Immature natural killer cell (primary cell): ENCODE results near the gene BNIP3. TPM values are rescaled to one million over a fixed set of nuclear protein-coding genes. Genes with fewer than 3 reads are reported as not detected.

Experiments used
- DNase-seq, 3 donors: peaks; one replicate each; pipeline ENCODE4 v3.0.0; 2022; ENCODE audit warnings: mixed read lengths in 1 of 3
- H3K27ac Mint-ChIP-seq, 6 donors: one replicate each; pipeline ENCODE4 v1.8.0; 2020; ENCODE audit warnings: mixed read lengths in 6 of 6, mild to moderate bottlenecking in 5 of 6, inconsistent platforms in 4 of 6, moderate library complexity in 3 of 6
- H3K27me3 Mint-ChIP-seq, 3 donors: one replicate each; pipeline ENCODE4 v1.8.0; 2020 to 2021; ENCODE audit warnings: low read depth in 3 of 3, mild to moderate bottlenecking in 3 of 3, mixed read lengths in 3 of 3, moderate library complexity in 3 of 3, inconsistent platforms in 1 of 3
- H3K36me3 Mint-ChIP-seq, 3 donors: one replicate each; pipeline ENCODE4 v1.8.0; 2020; ENCODE audit warnings: mixed read lengths in 3 of 3, inconsistent platforms in 2 of 3, mild to moderate bottlenecking in 2 of 3
- H3K4me1 Mint-ChIP-seq, 2 donors: one replicate each; pipeline ENCODE4 v1.8.0; 2020; ENCODE audit warnings: inconsistent platforms in 2 of 2, mild to moderate bottlenecking in 2 of 2, mixed read lengths in 2 of 2, moderate library complexity in 1 of 2
- H3K4me3 Mint-ChIP-seq, 5 donors: one replicate each; pipeline ENCODE4 v1.8.0; 2020; ENCODE audit warnings: mild to moderate bottlenecking in 5 of 5, mixed read lengths in 5 of 5, inconsistent platforms in 3 of 5, moderate library complexity in 3 of 5
- H3K9me3 Mint-ChIP-seq, 6 donors: one replicate each; pipeline ENCODE4 v1.8.0; 2020; ENCODE audit warnings: mild to moderate bottlenecking in 6 of 6, mixed read lengths in 6 of 6, inconsistent platforms in 4 of 6, moderate library complexity in 3 of 6
- polyA plus RNA-seq, 3 donors: library from polyadenylated mRNA; unstranded; fragments of 300-500 nt; fragmentation: Illumina TruSeq; gene quantifications; one replicate each; pipeline ENCODE4 v1.2.3, GENCODE V29; 2021

Gene BNIP3, protein sequence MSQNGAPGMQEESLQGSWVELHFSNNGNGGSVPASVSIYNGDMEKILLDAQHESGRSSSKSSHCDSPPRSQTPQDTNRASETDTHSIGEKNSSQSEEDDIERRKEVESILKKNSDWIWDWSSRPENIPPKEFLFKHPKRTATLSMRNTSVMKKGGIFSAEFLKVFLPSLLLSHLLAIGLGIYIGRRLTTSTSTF
- 10 to 100 TPM in 1 of 3 donors, 1 to 10 TPM in 2; 8.7 to 17.8 (median 9.0) TPM for polyA plus RNA-seq

DNA sequence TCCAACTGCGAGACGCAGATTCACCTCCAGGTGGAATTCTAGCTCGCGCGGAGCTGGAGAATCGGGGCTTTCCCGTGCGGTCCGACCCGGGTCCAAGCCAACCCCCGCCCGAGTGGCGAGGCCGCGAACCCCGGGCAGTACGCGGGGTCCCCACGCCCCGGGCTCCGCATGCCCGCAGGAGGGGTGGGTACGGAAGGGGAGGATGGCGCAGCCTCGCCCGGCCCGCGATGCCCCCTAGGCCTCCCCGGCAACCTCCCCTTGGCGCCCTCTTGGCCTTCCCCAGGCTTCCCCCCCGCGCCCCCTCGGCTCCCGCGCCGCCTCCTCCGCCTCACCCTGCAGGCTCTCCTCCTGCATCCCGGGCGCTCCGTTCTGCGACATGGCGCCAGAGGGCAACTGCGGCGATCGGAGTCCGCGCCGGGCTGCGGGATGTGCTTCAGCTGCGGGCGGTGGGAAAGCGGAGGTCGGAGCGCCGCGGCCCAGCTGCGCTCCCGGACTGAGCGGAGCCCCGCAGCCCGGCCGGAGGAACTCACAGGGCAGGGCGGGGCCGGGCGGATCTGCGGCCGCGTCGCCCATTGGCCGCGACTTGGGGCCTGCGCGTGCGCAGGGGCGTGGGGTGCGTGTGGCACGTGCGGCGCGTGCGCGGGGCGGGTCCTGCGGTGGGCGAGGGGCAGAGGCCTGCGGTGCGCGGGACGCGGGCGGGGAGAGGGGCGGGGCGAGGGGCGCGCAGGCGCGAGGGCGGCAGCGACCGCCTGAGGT, at the start of gene BNIP3:
Gene BNIP3, minus strand, starts transcription at position 495 of the 756 bp plus-strand sequence. Its CDS starts 117 bp downstream, at position 378.
- Mint-ChIP-seq H3K27ac (peak within 1 kb of the TSS in 4 of 6 donors; percentile 48 to 67 (median 60)), H3K9me3 (no peaks in the 10 kb centered on the region), H3K27me3 (peaks cover 12 to 17% (median 15%) of the 10 kb centered on the region in 3 donors), H3K36me3 (no peaks in the 10 kb centered on the region), H3K4me1 (peaks cover 22 to 27% of the 10 kb centered on the region in 2 donors), H3K4me3 (peak within 1 kb of the TSS; percentile 73 to 85 (median 80))
- peak; percentile 92 to 93 (median 93) for DNase-seq

DNA sequence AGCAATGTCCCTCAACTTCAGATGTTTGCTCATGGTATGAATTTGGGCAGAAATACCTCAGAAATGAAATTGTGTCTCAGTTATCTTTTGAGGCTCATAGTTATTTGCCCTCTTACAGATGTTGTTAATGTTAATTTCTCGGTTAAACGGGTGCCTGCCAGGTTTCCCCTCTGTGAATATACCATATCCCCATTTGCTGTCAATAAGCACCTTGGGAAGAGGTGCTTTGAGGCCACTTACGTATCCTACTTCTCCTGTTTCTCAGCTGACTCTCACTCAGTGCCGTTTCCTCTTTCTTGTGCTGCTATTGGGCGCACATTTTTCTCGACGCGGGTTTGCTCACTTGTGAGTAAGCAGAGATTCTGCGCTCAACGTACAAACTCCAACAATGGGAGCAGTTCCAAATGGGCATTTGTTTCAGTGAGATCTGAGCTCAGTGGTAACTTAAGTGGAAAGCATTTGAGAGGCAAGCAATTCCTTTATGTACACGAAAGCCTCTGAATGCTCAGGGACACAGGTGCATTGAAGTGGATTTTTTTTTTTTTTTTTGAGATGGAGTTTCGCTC, 49.3 kb upstream of the BNIP3 start:
- Mint-ChIP-seq H3K36me3 (no peaks in the 10 kb centered on the region), H3K9me3 (no peaks in the 10 kb centered on the region), H3K27ac (no peak overlapping the region), H3K4me3 (no peak overlapping the region), H3K27me3 (peaks cover 6 to 20% (median 9%) of the 10 kb centered on the region in 3 donors), H3K4me1 (no peaks in the 10 kb centered on the region)
- DNase-seq: no peak

- H3K36me3 Mint-ChIP-seq: no peaks in the 10 kb centered on the region
- no peak for DNase-seq
- H3K27me3 Mint-ChIP-seq: peaks cover 6 to 22% (median 10%) of the 10 kb centered on the region in 3 donors
- H3K4me1 Mint-ChIP-seq: no peaks in the 10 kb centered on the region
- H3K4me3 Mint-ChIP-seq: no peak overlapping the region
- no peaks in the 10 kb centered on the region for H3K9me3 Mint-ChIP-seq
- H3K27ac Mint-ChIP-seq: no peak overlapping the region
These were observed 47.0 kb upstream of the BNIP3 start for GRCh38 chr10:132028706-132029105.

DNA sequence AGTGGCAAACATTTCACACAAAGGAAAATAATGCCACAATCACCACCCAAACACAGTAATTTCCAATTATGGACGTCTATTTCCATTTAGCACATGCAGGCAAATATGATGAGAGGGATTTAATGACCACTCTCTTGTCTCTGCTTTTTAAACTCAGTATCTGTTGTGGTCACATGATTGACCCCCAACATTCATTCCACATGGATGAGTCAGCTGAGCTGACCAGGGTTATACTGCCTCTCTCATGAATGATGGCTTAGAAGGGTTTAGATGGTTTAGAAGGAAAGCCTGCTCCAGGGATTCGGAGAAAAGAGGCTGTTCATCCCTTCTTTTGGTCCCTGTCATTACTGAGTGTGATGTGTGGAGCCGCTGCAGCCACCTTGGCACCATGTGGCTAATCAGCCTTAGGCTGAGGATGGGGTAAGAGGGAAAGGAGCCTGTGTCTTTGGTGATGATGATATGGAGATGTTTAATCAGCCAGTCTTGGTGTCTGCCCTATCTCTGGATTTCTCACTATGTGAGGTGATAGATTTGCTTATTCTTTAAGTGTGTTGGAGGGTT, 45.8 kb upstream of the BNIP3 start:
- DNase-seq: no peak
- Mint-ChIP-seq H3K27me3 (peaks cover 7 to 22% (median 14%) of the 10 kb centered on the region in 3 donors), H3K36me3 (peaks cover 0 to 4% (median 0%) of the 10 kb centered on the region in 3 donors), H3K4me3 (no peak overlapping the region), H3K4me1 (peaks cover 5 to 7% of the 10 kb centered on the region in 2 donors), H3K27ac (no peak overlapping the region), H3K9me3 (no peaks in the 10 kb centered on the region)

DNA sequence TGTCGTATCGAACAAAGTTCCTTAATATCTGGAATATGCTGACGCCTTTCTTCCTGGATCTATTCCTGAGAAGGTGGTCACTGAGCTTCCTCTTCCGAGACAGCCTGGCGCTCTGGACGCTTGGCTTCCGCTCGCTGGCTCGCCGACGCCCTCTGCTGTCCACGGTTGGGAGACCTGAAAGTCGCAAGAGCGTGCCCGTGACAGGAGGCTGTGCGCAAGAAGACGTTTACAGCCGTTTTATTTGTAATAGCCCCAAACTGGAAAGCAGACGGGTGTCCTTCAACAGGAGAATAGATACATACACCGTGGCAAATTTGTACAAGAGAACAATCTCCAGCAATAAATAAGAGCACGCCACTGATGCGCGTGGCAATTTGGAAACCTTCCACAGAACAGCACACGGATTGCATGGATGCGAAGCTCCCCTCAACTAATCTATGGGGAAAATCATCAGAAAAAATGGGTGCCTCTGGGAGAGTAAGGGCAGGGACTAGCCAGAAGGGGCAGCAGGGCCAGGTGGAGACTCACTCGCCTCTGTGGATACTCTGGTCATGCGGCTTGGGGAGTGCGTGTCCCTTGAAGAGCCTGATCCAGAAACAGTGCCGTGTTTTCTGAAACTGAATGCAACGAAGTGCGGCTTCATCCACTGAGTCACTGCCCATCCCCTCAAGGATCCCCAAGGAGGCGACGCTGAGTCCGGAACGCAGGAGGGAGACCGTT, 41.5 kb upstream of the BNIP3 start:
- Mint-ChIP-seq H3K4me1 (peaks cover 5 to 7% of the 10 kb centered on the region in 2 donors), H3K36me3 (peaks cover 0 to 4% (median 0%) of the 10 kb centered on the region in 3 donors), H3K27me3 (peaks cover 8 to 21% (median 15%) of the 10 kb centered on the region in 3 donors), H3K27ac (no peak overlapping the region), H3K9me3 (no peaks in the 10 kb centered on the region), H3K4me3 (peak overlapping the region in 2 of 5 donors; percentile 8 to 18)
- peak; percentile 57 to 68 (median 59) for DNase-seq

- H3K9me3 Mint-ChIP-seq: no peaks in the 10 kb centered on the region
- H3K36me3 Mint-ChIP-seq: peaks cover 0 to 4% (median 0%) of the 10 kb centered on the region in 3 donors
- H3K4me3 Mint-ChIP-seq: no peak overlapping the region
- no peak for DNase-seq
- H3K27me3 Mint-ChIP-seq: peaks cover 8 to 15% (median 15%) of the 10 kb centered on the region in 3 donors
- H3K4me1 Mint-ChIP-seq: peaks cover 5 to 7% of the 10 kb centered on the region in 2 donors
- H3K27ac Mint-ChIP-seq: no peak overlapping the region
These were observed 40.5 kb upstream of the BNIP3 start for GRCh38 chr10:132022241-132022640.

DNA sequence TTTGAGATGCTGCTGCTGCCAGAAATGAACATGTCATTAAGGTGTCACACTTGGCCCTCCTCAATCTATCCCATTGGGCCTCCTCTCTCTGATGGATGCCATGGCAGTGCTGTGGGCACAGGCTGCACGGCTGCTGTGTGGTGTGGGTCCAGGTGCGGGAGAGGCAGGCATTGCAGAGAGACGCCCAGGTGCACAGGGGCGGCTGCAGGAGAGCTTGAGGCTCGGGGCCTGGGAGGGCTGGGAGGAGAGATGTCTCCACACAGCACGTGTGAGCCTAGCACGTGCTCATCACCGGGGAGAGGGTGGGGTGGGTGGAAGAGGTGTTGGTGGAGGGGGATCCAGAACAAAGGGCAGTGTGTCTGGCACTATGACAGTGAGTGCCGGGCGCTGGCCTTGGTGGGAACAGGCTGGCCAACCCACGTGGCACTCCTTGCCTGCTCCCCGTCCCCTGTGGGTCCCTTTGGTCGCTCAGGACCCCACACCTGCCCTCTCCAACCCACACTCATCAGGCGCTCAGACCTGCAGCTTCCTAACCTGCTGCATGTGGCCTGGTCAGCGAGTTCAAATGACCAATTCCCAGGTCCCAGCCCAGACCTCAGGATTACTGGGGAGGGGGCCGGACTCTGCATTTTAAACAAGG, 39.9 kb upstream of the BNIP3 start:
- Mint-ChIP-seq H3K27ac (no peak overlapping the region), H3K4me3 (no peak overlapping the region), H3K4me1 (peaks cover 5 to 7% of the 10 kb centered on the region in 2 donors), H3K36me3 (peaks cover 0 to 4% (median 0%) of the 10 kb centered on the region in 3 donors), H3K27me3 (peaks cover 8 to 15% (median 10%) of the 10 kb centered on the region in 3 donors), H3K9me3 (no peaks in the 10 kb centered on the region)
- DNase-seq: no peak

DNA sequence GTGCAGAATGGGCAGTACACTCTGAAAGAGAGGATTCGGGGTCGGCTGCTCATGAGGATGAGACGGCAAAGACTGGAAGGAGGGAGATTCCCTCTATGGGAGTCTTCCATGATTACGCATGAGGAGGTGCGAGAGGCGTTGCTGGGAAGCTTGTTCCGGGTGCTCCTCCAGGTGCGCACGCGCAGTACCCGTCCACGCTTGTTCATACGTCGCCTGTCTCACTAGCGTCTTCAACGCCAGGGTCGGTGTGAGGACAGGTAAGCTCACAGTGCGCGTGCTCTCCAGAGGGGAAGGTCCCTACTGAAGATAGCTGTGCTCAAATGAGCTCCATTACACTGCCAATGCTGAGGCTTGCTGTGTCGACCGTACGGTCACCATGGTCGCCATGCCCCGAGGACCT, 39.3 kb upstream of the BNIP3 start:
- no peak overlapping the region for H3K27ac Mint-ChIP-seq

GRCh38 chr10:132020456-132020855, 38.7 kb upstream of the BNIP3 start:
- H3K4me1 Mint-ChIP-seq: peaks cover 5 to 7% of the 10 kb centered on the region in 2 donors
- H3K27me3 Mint-ChIP-seq: peaks cover 8 to 17% (median 12%) of the 10 kb centered on the region in 3 donors
- H3K9me3 Mint-ChIP-seq: no peaks in the 10 kb centered on the region
- no peak for DNase-seq
- H3K4me3 Mint-ChIP-seq: no peak overlapping the region
- peak overlapping the region in 1 of 6 donors; percentile 4 for H3K27ac Mint-ChIP-seq
- peaks cover 0 to 4% (median 0%) of the 10 kb centered on the region in 3 donors for H3K36me3 Mint-ChIP-seq

More for the DNA sequence above, 39.3 kb upstream of the BNIP3 start:
- no peaks in the 10 kb centered on the region for H3K9me3 Mint-ChIP-seq
- DNase-seq: no peak
- peaks cover 0 to 4% (median 0%) of the 10 kb centered on the region in 3 donors for H3K36me3 Mint-ChIP-seq
- peaks cover 5 to 7% of the 10 kb centered on the region in 2 donors for H3K4me1 Mint-ChIP-seq
- H3K27me3 Mint-ChIP-seq: peaks cover 8 to 17% (median 12%) of the 10 kb centered on the region in 3 donors
- no peak overlapping the region for H3K4me3 Mint-ChIP-seq

DNA sequence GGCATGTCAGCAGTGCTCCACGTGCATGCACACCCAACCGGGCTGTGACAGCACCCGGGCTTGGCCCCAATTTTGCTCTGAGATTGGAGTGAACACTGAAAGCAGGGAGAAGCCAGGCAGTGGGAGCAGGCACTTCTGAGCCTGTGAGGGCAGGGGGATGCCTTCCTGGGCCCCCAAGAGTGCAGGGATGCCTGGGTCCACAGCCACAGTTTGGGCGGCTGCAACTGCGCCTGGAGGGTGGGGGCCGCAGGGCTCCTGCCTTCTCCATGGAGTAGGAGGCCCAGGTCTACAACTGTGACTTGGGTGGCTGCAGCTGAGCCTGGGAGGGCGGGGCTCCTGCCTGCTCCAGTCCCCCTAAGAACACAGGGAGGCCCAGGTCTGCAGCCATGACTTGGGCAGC, 37.6 kb upstream of the BNIP3 start:
- Mint-ChIP-seq H3K4me3 (no peak overlapping the region), H3K27ac (no peak overlapping the region), H3K27me3 (peaks cover 6 to 13% (median 8%) of the 10 kb centered on the region in 3 donors), H3K9me3 (no peaks in the 10 kb centered on the region), H3K4me1 (peaks cover 5 to 7% of the 10 kb centered on the region in 2 donors), H3K36me3 (peaks cover 0 to 4% (median 0%) of the 10 kb centered on the region in 3 donors)
- no peak for DNase-seq

- Mint-ChIP-seq H3K27ac (no peak overlapping the region), H3K4me1 (peaks cover 5 to 7% of the 10 kb centered on the region in 2 donors), H3K36me3 (peaks cover 0 to 4% (median 0%) of the 10 kb centered on the region in 3 donors), H3K4me3 (no peak overlapping the region), H3K27me3 (peaks cover 1 to 9% (median 6%) of the 10 kb centered on the region in 3 donors), H3K9me3 (no peaks in the 10 kb centered on the region)
- no peak for DNase-seq
These were observed 36.7 kb upstream of the BNIP3 start for GRCh38 chr10:132018446-132018845.

DNA sequence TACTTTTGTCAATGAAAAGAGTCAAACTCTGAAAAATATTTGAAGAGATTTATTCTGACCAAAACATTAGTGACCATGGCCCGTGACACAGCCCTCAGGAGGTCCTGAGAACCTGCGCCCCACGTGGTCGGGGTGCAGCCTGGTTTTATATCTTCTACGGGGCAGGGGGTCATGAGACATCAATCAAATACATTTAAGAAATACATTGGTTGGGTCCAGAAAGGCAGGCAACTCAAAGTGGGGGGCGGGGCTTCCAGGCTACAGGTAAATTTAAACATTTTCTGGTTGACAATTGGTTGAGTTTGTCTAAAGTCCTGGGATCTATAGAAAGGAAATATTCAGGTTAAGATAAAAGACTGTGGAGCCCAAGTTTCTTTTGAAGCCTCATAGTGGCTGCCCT, 34.8 kb upstream of the BNIP3 start:
- no peak overlapping the region for H3K4me3 Mint-ChIP-seq
- H3K4me1 Mint-ChIP-seq: no peaks in the 10 kb centered on the region
- peaks cover 1 to 9% (median 4%) of the 10 kb centered on the region in 3 donors for H3K27me3 Mint-ChIP-seq
- DNase-seq: no peak
- H3K36me3 Mint-ChIP-seq: no peaks in the 10 kb centered on the region
- no peak overlapping the region for H3K27ac Mint-ChIP-seq
- no peaks in the 10 kb centered on the region for H3K9me3 Mint-ChIP-seq

DNA sequence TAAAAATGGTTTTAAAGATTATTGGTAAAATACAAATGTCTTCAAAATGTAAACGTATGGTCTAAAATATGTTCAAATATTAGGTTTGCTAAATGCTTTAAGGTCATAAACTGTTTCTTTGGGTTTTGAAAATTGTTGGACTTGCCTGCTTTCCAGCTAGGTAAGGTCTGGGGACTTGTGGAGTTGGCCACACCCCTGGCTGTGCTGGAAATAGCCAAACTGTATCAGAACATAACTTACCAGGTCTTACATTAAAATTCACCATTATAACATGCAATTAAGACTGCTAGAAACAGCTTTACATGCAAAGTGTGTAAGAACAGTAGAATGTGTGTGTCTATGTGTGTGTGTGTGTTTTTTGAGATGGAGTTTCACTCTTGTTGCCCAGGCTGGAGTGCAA, 29.7 kb upstream of the BNIP3 start:
- Mint-ChIP-seq H3K4me1 (no peaks in the 10 kb centered on the region), H3K9me3 (no peaks in the 10 kb centered on the region), H3K4me3 (no peak overlapping the region), H3K27ac (no peak overlapping the region), H3K36me3 (no peaks in the 10 kb centered on the region), H3K27me3 (peaks cover 0 to 10% (median 7%) of the 10 kb centered on the region in 3 donors)
- no peak for DNase-seq
